ENCODE measurements around the gene TXNRD2.

The TXNRD2 gene

GRCh38 chr22:19867617-19868016 lies 74.0 kb downstream of the TXNRD2 start:
- Histone ChIP-seq H3K4me1 (ENCODE audit: insufficient read depth, poor library complexity, severe bottlenecking) (peaks cover 8% of the 10 kb centered on the region), H3K27me3 (ENCODE audit: insufficient read depth, poor library complexity, severe bottlenecking) (no peaks in the 10 kb centered on the region), H3K27ac (ENCODE audit: poor library complexity, severe bottlenecking) (no peak overlapping the region), H3K4me3 (ENCODE audit: severe bottlenecking) (no peak overlapping the region), H3K9me3 (ENCODE audit: severe bottlenecking) (peaks cover 4% of the 10 kb centered on the region), H3K36me3 (ENCODE audit: low read depth) (no peaks in the 10 kb centered on the region; the same call in 1 of the 2 replicates)
- DNase-seq (ENCODE audit: low spot score) (no peak), ATAC-seq (ENCODE audit: low read depth) (no peak)
- no peak for TF ChIP-seq CTCF (IDR thresholded peaks at IDR 0.05; ENCODE audit: poor library complexity, severe bottlenecking)

- Histone ChIP-seq H3K4me3 (ENCODE audit: severe bottlenecking) (no peak overlapping the region), H3K36me3 (ENCODE audit: low read depth) (no peaks in the 10 kb centered on the region; the same call in 1 of the 2 replicates), H3K9me3 (ENCODE audit: severe bottlenecking) (peaks cover 4% of the 10 kb centered on the region), H3K4me1 (ENCODE audit: insufficient read depth, poor library complexity, severe bottlenecking) (peaks cover 8% of the 10 kb centered on the region), H3K27ac (ENCODE audit: poor library complexity, severe bottlenecking) (no peak overlapping the region), H3K27me3 (ENCODE audit: insufficient read depth, poor library complexity, severe bottlenecking) (no peaks in the 10 kb centered on the region)
- no peak for TF ChIP-seq CTCF (IDR thresholded peaks at IDR 0.05; ENCODE audit: poor library complexity, severe bottlenecking)
- DNase-seq (ENCODE audit: low spot score): no peak
- ATAC-seq (ENCODE audit: low read depth): no peak
These were observed 75.0 kb downstream of the TXNRD2 start for GRCh38 chr22:19866665-19867009.

GRCh38 chr22:19865141-19865829 lies 76.3 kb downstream of the TXNRD2 start:
- TF ChIP-seq CTCF (IDR thresholded peaks at IDR 0.05; ENCODE audit: poor library complexity, severe bottlenecking): no peak
- Histone ChIP-seq H3K27ac (ENCODE audit: poor library complexity, severe bottlenecking) (no peak overlapping the region), H3K36me3 (ENCODE audit: low read depth) (no peaks in the 10 kb centered on the region; the same call in 1 of the 2 replicates), H3K4me1 (ENCODE audit: insufficient read depth, poor library complexity, severe bottlenecking) (peaks cover 8% of the 10 kb centered on the region), H3K4me3 (ENCODE audit: severe bottlenecking) (no peak overlapping the region), H3K27me3 (ENCODE audit: insufficient read depth, poor library complexity, severe bottlenecking) (no peaks in the 10 kb centered on the region), H3K9me3 (ENCODE audit: severe bottlenecking) (peaks cover 4% of the 10 kb centered on the region)
- ATAC-seq (ENCODE audit: low read depth) (no peak), DNase-seq (ENCODE audit: low spot score) (no peak)

GRCh38 chr22:19864538-19865106 lies 77.0 kb downstream of the TXNRD2 start:
- no peaks in the 10 kb centered on the region for H3K27me3 ChIP-seq (ENCODE audit: insufficient read depth, poor library complexity, severe bottlenecking)
- ATAC-seq (ENCODE audit: low read depth): no peak
- no peak overlapping the region for H3K27ac ChIP-seq (ENCODE audit: poor library complexity, severe bottlenecking)
- no peak overlapping the region for H3K4me3 ChIP-seq (ENCODE audit: severe bottlenecking)
- no peak for TF ChIP-seq CTCF (IDR thresholded peaks at IDR 0.05; ENCODE audit: poor library complexity, severe bottlenecking)
- peaks cover 4% of the 10 kb centered on the region for H3K9me3 ChIP-seq (ENCODE audit: severe bottlenecking)
- peaks cover 8% of the 10 kb centered on the region for H3K4me1 ChIP-seq (ENCODE audit: insufficient read depth, poor library complexity, severe bottlenecking)
- no peak for DNase-seq (ENCODE audit: low spot score)
- H3K36me3 ChIP-seq (ENCODE audit: low read depth): no peaks in the 10 kb centered on the region; the same call in 1 of the 2 replicates

GRCh38 chr22:19863571-19863970 lies 78.0 kb downstream of the TXNRD2 start:
- H3K36me3 ChIP-seq (ENCODE audit: low read depth): no peaks in the 10 kb centered on the region; the same call in 1 of the 2 replicates
- ATAC-seq (ENCODE audit: low read depth) (no peak), DNase-seq (ENCODE audit: low spot score) (no peak)
- no peak overlapping the region for H3K4me3 ChIP-seq (ENCODE audit: severe bottlenecking)
- peaks cover 1% of the 10 kb centered on the region for H3K4me1 ChIP-seq (ENCODE audit: insufficient read depth, poor library complexity, severe bottlenecking)
- no peak overlapping the region for H3K27ac ChIP-seq (ENCODE audit: poor library complexity, severe bottlenecking)
- no peak for TF ChIP-seq CTCF (IDR thresholded peaks at IDR 0.05; ENCODE audit: poor library complexity, severe bottlenecking)
- no peaks in the 10 kb centered on the region for H3K27me3 ChIP-seq (ENCODE audit: insufficient read depth, poor library complexity, severe bottlenecking)
- peaks cover 4% of the 10 kb centered on the region for H3K9me3 ChIP-seq (ENCODE audit: severe bottlenecking)
